Measurements from ENCODE around the gene ABCB8. TPM values are rescaled to one million over a fixed set of nuclear protein-coding genes. Genes with fewer than 3 reads are reported as not detected.
A peak's percentile ranks its signal among the peaks of the same experiment; 100 is the strongest.

ABCB8 gene
- total RNA-seq, 1 donor from 2014 or later, result 7.9 TPM

DNA sequence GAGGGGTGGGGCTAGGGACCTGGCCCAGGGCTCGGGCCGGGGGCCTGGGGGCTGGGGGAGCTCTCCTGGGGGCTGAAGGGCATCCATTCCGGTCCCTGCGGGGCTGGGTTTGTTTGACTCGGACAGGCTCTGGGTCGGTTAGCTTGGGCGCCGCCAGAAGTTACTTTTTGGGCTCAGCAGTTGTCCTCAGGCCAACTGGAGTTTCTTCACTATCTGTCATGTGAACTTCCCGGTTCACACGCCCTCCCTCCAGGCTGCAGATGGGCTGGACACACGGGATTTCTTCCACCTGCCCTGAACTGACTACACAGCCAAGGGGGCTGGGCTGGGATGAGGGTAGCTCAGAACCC, 34.9 kb downstream of the ABCB8 start:
- H3F3A ChIP-seq (ENCODE audit: low read depth), result peaks cover 42% of the 10 kb centered on the region
- H3K36me3 ChIP-seq, result no peaks in the 10 kb centered on the region
- H3K4me1 ChIP-seq, result peaks cover 35% of the 10 kb centered on the region
- H3K36me3 Mint-ChIP-seq, result peaks cover 5% of the 10 kb centered on the region
- peaks cover 9% of the 10 kb centered on the region for H3K27me3 Mint-ChIP-seq (ENCODE audit: insufficient read depth, low read depth)
- peaks cover 7% of the 10 kb centered on the region for H3K79me2 ChIP-seq (ENCODE audit: low read depth)
- H3K4me1 Mint-ChIP-seq, result peaks cover 30% of the 10 kb centered on the region
- H3K4me3 ChIP-seq, result peak overlapping the region; percentile 41
- no peak overlapping the region for H3K9ac ChIP-seq
- H3K27ac ChIP-seq, result no peak overlapping the region
- no peaks in the 10 kb centered on the region for H3K9me3 ChIP-seq (ENCODE audit: low read depth)
- no peak for TF ChIP-seq EZH2phosphoT487 (IDR thresholded peaks at IDR 0.05)
- no peak for TF ChIP-seq EZH2 (IDR thresholded peaks at IDR 0.05)
- TF ChIP-seq, protein P1, sequence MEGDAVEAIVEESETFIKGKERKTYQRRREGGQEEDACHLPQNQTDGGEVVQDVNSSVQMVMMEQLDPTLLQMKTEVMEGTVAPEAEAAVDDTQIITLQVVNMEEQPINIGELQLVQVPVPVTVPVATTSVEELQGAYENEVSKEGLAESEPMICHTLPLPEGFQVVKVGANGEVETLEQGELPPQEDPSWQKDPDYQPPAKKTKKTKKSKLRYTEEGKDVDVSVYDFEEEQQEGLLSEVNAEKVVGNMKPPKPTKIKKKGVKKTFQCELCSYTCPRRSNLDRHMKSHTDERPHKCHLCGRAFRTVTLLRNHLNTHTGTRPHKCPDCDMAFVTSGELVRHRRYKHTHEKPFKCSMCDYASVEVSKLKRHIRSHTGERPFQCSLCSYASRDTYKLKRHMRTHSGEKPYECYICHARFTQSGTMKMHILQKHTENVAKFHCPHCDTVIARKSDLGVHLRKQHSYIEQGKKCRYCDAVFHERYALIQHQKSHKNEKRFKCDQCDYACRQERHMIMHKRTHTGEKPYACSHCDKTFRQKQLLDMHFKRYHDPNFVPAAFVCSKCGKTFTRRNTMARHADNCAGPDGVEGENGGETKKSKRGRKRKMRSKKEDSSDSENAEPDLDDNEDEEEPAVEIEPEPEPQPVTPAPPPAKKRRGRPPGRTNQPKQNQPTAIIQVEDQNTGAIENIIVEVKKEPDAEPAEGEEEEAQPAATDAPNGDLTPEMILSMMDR (IDR thresholded peaks at IDR 0.05), result no peak
- peaks cover 19% of the 10 kb centered on the region for H3K27me3 ChIP-seq
- H3K4me2 ChIP-seq, result peak overlapping the region; percentile 99
- H4K20me1 ChIP-seq (ENCODE audit: low read depth), result peaks cover 51% of the 10 kb centered on the region
- DNase-seq (ENCODE audit: low spot score), result no peak
- H3K4me3 Mint-ChIP-seq, result peak overlapping the region; percentile 74
- no peak overlapping the region for H2AFZ ChIP-seq (replicated peaks)
- H3K27ac Mint-ChIP-seq, result no peak overlapping the region
- H3K9me3 Mint-ChIP-seq, result no peaks in the 10 kb centered on the region

DNA sequence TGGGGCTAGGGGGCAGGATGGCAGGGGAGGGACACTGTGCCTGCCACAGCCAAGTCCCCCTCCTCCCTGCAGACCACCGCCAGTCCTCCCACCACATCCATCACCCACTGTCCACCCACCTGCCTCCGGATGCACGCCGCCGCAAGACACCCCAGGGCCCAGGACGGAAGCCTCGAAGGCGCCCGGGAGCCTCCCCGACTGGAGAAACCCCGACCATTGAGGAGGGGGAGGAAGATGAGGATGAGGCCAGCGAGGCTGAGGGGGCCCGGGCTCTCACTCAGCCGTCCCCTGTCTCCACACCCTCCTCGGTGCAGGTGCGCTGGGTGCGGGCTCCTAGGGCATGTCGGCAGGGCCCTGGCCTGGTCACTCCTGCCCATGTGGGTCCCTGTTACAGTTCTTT, 36.2 kb downstream of the ABCB8 start:
- H3K4me1 ChIP-seq, result peaks cover 27% of the 10 kb centered on the region
- H3K9me3 ChIP-seq (ENCODE audit: low read depth), result no peaks in the 10 kb centered on the region
- H3K27ac ChIP-seq, result no peak overlapping the region
- Mint-ChIP-seq H3K36me3 (peaks cover 8% of the 10 kb centered on the region), H3K4me3 (no peak overlapping the region), H3K9me3 (no peaks in the 10 kb centered on the region), H3K4me1 (peaks cover 22% of the 10 kb centered on the region), H3K27me3 (ENCODE audit: insufficient read depth, low read depth) (peaks cover 9% of the 10 kb centered on the region), H3K27ac (no peak overlapping the region)
- H3K4me3 ChIP-seq, result no peak overlapping the region
- peaks cover 35% of the 10 kb centered on the region for H3F3A ChIP-seq (ENCODE audit: low read depth)
- H3K27me3 ChIP-seq, result peaks cover 19% of the 10 kb centered on the region
- no peaks in the 10 kb centered on the region for H3K36me3 ChIP-seq
- H3K4me2 ChIP-seq, result no peak overlapping the region
- H2AFZ ChIP-seq (replicated peaks), result no peak overlapping the region
- H3K79me2 ChIP-seq (ENCODE audit: low read depth), result peaks cover 7% of the 10 kb centered on the region
- TF ChIP-seq EZH2 (IDR thresholded peaks at IDR 0.05) (no peak), EZH2phosphoT487 (IDR thresholded peaks at IDR 0.05) (no peak)
- TF ChIP-seq, protein P1 (IDR thresholded peaks at IDR 0.05), result no peak
- H4K20me1 ChIP-seq (ENCODE audit: low read depth), result peaks cover 51% of the 10 kb centered on the region
- no peak overlapping the region for H3K9ac ChIP-seq
- no peak for DNase-seq (ENCODE audit: low spot score)

DNA sequence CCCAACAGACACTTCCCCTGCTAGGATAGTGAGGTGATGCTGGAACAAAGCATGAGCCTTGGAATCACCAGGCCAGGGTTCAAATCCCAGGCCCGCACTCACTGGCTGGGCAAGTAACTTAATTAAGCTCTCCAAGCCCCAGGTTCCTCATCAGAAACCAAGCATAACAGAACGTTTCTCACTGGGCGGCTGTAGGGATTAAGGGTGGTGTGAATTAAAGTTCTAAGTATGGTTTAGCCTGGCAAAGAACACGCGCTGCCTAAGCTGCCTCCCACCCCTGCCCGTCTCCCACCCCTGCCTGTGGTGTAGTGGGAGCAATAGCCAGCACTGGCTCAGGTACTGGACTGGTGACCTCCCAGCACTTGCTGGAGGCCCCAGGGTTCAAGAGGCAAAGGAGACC, 36.7 kb downstream of the ABCB8 start:
- Mint-ChIP-seq H3K4me3 (no peak overlapping the region), H3K9me3 (no peaks in the 10 kb centered on the region), H3K27me3 (ENCODE audit: insufficient read depth, low read depth) (peaks cover 9% of the 10 kb centered on the region), H3K36me3 (peaks cover 8% of the 10 kb centered on the region), H3K27ac (no peak overlapping the region), H3K4me1 (peaks cover 22% of the 10 kb centered on the region)
- TF ChIP-seq, protein P1 (IDR thresholded peaks at IDR 0.05), result no peak
- TF ChIP-seq EZH2 (IDR thresholded peaks at IDR 0.05) (no peak), EZH2phosphoT487 (IDR thresholded peaks at IDR 0.05) (no peak)
- Histone ChIP-seq H3K79me2 (ENCODE audit: low read depth) (peaks cover 7% of the 10 kb centered on the region), H4K20me1 (ENCODE audit: low read depth) (peaks cover 51% of the 10 kb centered on the region), H3K4me1 (peaks cover 27% of the 10 kb centered on the region), H2AFZ (replicated peaks) (no peak overlapping the region), H3K27me3 (peaks cover 19% of the 10 kb centered on the region), H3K9me3 (ENCODE audit: low read depth) (no peaks in the 10 kb centered on the region), H3K4me2 (no peak overlapping the region), H3K9ac (no peak overlapping the region), H3K36me3 (no peaks in the 10 kb centered on the region), H3F3A (ENCODE audit: low read depth) (peaks cover 33% of the 10 kb centered on the region), H3K4me3 (no peak overlapping the region), H3K27ac (no peak overlapping the region)
- no peak for DNase-seq (ENCODE audit: low spot score)

Measured in neural progenitor cell (in vitro differentiated cells).